Left ventricle myocardium inferior (tissue), 1 donor: ENCODE results near the gene SPRY1. TPM values are rescaled to one million over a fixed set of nuclear protein-coding genes. Genes with fewer than 3 reads are reported as not detected.

Experiments used
- DNase-seq: peaks from one replicate; pipeline ENCODE4 v3.0.0-alpha.2; 2020
- H3K27ac ChIP-seq: fragments of 200-600 bp; replicated peaks from 2 replicates; pipeline ENCODE4 v1.8.0; 2021
- H3K27me3 ChIP-seq: fragments of 200-600 bp; 2 replicates; pipeline ENCODE4 v1.8.0; 2021; ENCODE audit warnings: low read depth
- H3K36me3 ChIP-seq: fragments of 200-600 bp; 2 replicates; pipeline ENCODE4 v1.8.0; 2021
- H3K4me1 ChIP-seq: fragments of 200-600 bp; 2 replicates; pipeline ENCODE4 v1.8.0; 2021
- H3K4me3 ChIP-seq: fragments of 200-600 bp; 2 replicates; pipeline ENCODE4 v1.8.0; 2021; ENCODE audit warnings: mild to moderate bottlenecking, moderate library complexity
- H3K9me3 ChIP-seq: fragments of 200-600 bp; replicated peaks from 2 replicates; pipeline ENCODE4 v1.8.0; 2021
- CTCF ChIP-seq: fragments of 200-600 bp; IDR thresholded peaks from 2 replicates; pipeline ENCODE4 v1.8.0; 2021; ENCODE audit warnings: antibody characterized with exemption, mild to moderate bottlenecking, borderline replicate concordance
- intact Hi-C: fragments of 100-400 bp; cut with micrococcal nuclease; formaldehyde crosslinking; loops from one replicate; pipeline ENCODE4 v1.11.0; 2022
- total RNA-seq: library from RNA; stranded (reverse); fragmentation: NEBNext Ultra II Directional; extraction: Animal tissue kit (Norgen Biotek cat#: 25700); gene quantifications from one replicate; pipeline ENCODE4 v1.2.1, GENCODE V29; 2021
- donor health status: DM: no; HTN: yes; CAD: no; lungs with severe emphysema.

Gene SPRY1
- total RNA-seq, 1 donor from 2014 or later = 39.7 TPM

GRCh38 chr4:123398853-123399626, 2.4 kb downstream of the SPRY1 start:
- Histone ChIP-seq H3K9me3 (no peaks in the 10 kb centered on the region), H3K27me3 (no peaks in the 10 kb centered on the region), H3K27ac (peak overlapping the region; percentile 95), H3K4me1 (peaks cover 80% of the 10 kb centered on the region), H3K36me3 (peaks cover 42% of the 10 kb centered on the region), H3K4me3 (peak overlapping the region; percentile 87)
- TF ChIP-seq CTCF = no peak
- peak; percentile 48 for DNase-seq
- intact Hi-C loops = loop anchor here (10.0 kb wide), 1 partner anchor 274 kb away; no protein-coding TSS in a partner anchor

- Histone ChIP-seq H3K4me1 (peaks cover 84% of the 10 kb centered on the region), H3K4me3 (peak overlapping the region; percentile 87), H3K9me3 (no peaks in the 10 kb centered on the region), H3K27me3 (no peaks in the 10 kb centered on the region), H3K27ac (peak overlapping the region; percentile 95), H3K36me3 (peaks cover 50% of the 10 kb centered on the region)
- intact Hi-C loops = loop anchor here (10.0 kb wide), 2 partner anchors 265 to 275 kb away; no protein-coding TSS in a partner anchor
- DNase-seq = no peak
- no peak for TF ChIP-seq CTCF
These were observed 3.2 kb downstream of the SPRY1 start for GRCh38 chr4:123399627-123400358.

- H3K4me1 ChIP-seq = peaks cover 88% of the 10 kb centered on the region
- no peak for TF ChIP-seq CTCF
- H3K4me3 ChIP-seq = peak overlapping the region; percentile 87
- intact Hi-C loops = loop anchor here (10.0 kb wide), 1 partner anchor 263 kb away; no protein-coding TSS in a partner anchor
- H3K27ac ChIP-seq = peak overlapping the region; percentile 95
- peaks cover 59% of the 10 kb centered on the region for H3K36me3 ChIP-seq
- no peak for DNase-seq
- H3K9me3 ChIP-seq = no peaks in the 10 kb centered on the region
- no peaks in the 10 kb centered on the region for H3K27me3 ChIP-seq
These were observed 4.9 kb downstream of the SPRY1 start for GRCh38 chr4:123401271-123402120.

GRCh38 chr4:123402121-123402465, 5.5 kb downstream of the SPRY1 start:
- intact Hi-C loops = loop anchor here (10.0 kb wide), 1 partner anchor 263 kb away; no protein-coding TSS in a partner anchor
- H3K4me3 ChIP-seq = peak overlapping the region; percentile 87
- peaks cover 90% of the 10 kb centered on the region for H3K4me1 ChIP-seq
- no peak for TF ChIP-seq CTCF
- no peak for DNase-seq
- no peaks in the 10 kb centered on the region for H3K9me3 ChIP-seq
- peaks cover 59% of the 10 kb centered on the region for H3K36me3 ChIP-seq
- peak overlapping the region; percentile 95 for H3K27ac ChIP-seq
- no peaks in the 10 kb centered on the region for H3K27me3 ChIP-seq

GRCh38 chr4:123403080-123403604, 6.5 kb downstream of the SPRY1 start:
- peak overlapping the region; percentile 87 for H3K4me3 ChIP-seq
- no peaks in the 10 kb centered on the region for H3K27me3 ChIP-seq
- TF ChIP-seq CTCF = no peak
- H3K27ac ChIP-seq = peak overlapping the region; percentile 95
- no peaks in the 10 kb centered on the region for H3K9me3 ChIP-seq
- intact Hi-C loops = loop anchor here (10.0 kb wide), 1 partner anchor 262 kb away; no protein-coding TSS in a partner anchor
- H3K4me1 ChIP-seq = peaks cover 90% of the 10 kb centered on the region
- H3K36me3 ChIP-seq = peaks cover 51% of the 10 kb centered on the region
- no peak for DNase-seq
